MV-4-11 (cell line): Measurements from ENCODE around the gene PARVG.

Source experiments
- DNase-seq: peaks from one replicate; lab custom pipeline; 2025; lab: John Stamatoyannopoulos, UW

The PARVG gene, protein sequence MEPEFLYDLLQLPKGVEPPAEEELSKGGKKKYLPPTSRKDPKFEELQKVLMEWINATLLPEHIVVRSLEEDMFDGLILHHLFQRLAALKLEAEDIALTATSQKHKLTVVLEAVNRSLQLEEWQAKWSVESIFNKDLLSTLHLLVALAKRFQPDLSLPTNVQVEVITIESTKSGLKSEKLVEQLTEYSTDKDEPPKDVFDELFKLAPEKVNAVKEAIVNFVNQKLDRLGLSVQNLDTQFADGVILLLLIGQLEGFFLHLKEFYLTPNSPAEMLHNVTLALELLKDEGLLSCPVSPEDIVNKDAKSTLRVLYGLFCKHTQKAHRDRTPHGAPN

DNA sequence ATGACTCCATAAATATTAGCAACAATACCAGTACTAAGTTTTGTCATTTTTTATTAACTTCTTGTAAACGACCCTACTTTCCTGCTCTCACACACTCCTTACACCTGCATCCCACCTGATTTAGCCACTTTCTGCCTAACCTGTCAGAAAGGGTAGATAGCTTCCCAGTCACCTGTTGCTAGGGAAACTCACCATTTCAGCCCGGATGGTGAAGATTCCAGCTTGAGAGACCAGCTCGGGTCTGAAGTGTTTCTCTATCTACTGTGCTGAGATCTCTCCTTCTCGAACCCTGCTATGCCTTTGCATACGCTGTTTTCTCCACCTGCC lies at the start of gene PARVG:
Gene PARVG (plus strand): TSS at position 220 of the 327 bp plus-strand sequence. CDS start 2,405 bp downstream, outside the sequence.
- DNase-seq, result peak; percentile 50

DNA sequence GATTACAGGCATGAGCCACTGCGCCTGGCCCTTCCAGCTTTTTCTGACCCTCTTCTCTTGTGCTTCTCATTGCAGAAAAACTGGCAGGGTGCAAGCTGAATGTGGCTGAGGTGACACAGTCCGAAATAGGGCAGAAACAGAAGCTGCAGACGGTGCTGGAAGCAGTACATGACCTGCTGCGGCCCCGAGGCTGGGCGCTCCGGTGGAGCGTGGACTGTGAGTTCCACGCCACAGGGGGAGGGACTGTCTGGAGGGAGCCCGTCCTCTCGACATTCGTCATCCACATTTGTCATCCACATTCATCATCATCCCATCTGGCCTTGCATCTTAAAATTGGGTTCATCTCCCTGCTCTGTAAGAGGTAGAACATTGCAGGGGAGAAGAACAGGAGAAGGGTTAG lies 49.3 kb upstream of the PARVG start:
- DNase-seq, result no peak

DNA sequence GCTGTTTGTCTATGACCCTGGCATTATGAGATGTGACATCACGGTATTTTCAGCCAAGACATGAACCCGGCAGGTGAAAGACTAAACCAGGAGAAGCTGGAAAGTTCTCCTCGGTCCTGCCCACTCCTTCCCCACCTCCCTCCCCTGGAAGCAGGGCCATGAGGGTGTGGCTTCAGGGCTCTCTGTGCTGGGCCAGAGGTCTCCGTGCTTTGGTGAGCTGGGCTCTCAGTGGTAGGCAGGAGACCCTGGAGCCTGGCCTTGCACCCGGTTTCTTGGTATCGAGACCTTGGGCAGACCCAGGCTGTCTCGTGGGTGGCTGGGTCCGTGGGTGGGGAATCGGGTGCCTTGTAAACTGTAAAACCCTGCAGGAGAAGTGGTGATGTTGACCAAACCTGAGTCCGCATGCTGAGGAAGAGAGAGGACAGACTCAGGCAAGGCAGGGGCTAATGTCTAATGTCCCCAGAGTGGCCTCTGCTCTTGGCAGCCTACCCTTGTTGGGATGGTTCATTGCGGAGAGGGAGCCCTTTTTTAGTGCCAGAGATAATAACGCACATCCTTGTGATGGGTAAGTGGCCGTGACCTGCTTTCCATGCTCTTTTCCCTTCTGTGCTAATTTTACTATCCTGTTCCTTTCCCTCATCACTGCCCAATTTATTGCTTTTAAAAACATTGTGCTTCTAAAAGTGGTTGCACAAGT lies 48.6 kb upstream of the PARVG start:
- no peak for DNase-seq

GRCh38 chr22:44132724-44133123 lies 48.0 kb upstream of the PARVG start:
- no peak for DNase-seq

DNA sequence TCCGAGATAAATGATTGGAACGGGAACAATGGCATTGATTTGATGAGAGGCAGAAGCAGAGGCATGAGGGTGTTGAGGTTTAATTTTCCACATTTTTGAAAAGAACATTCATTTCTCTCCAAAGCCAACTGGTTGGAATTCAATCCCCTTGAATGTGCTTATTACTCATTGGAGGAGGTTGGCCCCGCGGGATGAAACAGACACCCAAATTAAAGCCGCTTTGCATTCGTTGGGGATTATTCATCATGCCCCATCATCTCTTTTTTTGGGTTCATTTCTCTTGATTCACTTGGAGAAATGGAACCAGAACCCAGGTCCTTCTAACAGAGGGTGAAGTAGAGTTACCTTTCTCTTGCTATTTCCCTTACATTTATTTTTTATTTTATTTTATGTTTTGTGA lies 47.6 kb upstream of the PARVG start:
- no peak for DNase-seq

GRCh38 chr22:44133901-44134571 lies 46.7 kb upstream of the PARVG start:
- peak; percentile 83 for DNase-seq

DNA sequence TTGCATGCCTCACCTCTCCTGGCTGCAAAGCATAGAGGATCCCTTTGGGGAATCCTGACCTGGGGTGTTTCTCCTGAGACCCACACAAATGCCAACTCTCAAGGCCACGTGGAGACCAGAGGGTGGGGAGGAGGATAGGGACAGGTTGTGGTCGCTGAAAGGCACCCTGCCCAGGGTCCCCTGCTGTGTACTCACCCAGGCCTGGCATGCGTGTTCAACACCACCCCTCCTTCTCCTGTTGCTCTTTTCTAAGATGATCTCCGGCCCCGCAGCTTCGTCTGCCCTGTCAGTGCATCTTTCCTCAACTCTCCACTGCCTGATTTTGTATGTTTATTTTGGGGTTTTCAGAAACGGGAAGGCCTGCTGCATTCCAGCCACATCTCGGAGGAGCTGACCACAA lies 44.6 kb upstream of the PARVG start:
- DNase-seq, result no peak

- no peak for DNase-seq
These were observed 43.9 kb upstream of the PARVG start for GRCh38 chr22:44136786-44137185.

DNA sequence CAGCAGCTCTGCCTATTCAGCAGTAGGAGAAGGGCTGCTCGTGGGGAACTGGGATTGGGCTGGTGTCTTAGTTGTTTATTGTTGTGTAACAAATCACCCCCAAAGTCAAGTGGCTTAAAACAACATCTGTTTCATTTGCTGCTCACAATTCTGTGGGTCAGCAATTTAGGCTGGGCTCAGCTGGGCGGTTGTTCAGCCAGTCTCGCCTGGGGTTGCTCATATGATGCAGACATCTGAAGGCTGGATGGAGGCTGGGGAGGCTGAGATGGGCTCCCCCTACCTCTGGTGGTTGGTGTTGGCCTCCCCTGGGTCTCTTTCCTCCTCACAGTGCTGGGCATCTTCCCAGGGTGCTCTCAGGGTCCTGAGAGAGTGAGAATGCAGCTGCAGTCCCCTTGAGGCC lies 43.3 kb upstream of the PARVG start:
- DNase-seq, result no peak

DNA sequence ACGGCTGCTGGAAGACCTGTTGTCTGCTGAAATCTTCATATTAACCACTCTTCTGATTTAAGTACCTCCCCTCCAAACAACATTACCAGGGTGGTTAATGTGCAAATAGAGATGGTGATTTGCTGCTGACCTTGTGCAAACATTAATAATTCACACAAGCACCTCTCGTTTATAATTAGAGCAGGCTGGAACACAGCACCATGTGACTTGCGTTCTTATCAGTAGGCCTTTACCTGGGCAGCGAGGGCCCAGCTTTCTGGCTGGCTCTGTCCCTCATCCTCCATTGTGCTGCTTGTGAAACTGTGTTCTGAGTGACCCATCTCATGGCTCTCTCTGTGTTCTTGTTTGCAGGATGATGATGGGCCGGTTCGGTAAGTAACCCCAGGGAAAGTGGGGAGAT lies 41.0 kb upstream of the PARVG start:
- no peak for DNase-seq

DNA sequence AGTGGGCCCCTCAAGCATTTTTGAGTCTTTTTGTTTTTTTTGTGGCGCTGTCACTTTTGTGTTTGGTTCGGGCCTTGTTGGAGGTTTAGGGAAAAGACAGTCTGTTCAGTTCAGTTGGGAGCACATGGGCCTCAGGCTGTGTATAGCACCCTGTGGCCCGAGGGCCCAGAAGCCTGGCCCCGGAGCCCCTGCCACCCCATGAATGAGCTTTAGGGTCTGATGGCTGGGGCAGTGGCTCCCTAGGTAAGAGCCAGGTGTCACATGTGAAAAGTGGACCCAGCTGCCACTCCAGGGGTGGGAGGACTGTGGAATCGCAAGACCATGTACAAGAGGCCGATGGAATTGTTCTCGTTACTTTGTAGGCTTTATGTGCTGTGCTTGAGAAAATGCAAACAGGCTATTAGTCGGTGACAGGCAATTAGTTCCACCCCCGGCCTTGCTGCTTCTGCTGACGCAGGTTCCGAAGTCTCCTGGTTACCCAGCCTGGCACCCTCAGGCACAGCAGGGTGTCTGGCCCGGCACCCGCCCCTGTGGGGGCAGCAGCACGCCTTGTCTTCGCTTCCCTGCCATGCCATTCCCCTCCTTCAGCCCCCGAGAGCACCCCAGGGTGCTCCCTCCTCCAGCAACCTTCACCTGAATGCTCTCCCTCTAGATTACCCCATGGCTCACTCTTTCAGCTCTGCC lies 38.2 kb upstream of the PARVG start:
- DNase-seq, result no peak

DNA sequence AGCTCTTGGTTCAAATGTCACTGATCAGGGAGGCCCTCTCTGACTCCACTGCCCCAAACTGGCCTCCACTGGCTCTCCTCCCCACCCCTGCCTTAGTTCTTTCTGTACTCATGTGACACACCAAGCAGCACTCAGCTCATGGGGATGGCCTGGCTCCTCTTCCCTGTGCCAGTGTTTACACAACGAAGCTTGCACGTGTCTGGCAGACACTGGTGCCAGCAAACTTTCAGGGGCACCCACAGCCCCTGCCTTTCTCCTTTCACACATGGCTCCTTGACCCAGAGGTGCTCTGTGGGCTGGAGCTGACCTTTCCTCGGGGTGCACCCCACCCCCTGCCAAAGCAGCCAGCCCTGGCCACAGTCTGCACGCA lies 37.6 kb upstream of the PARVG start:
- DNase-seq, result no peak

- DNase-seq, result no peak
These were observed 37.1 kb upstream of the PARVG start for GRCh38 chr22:44143579-44143978.

GRCh38 chr22:44144046-44144569 lies 36.6 kb upstream of the PARVG start:
- DNase-seq, result no peak

DNA sequence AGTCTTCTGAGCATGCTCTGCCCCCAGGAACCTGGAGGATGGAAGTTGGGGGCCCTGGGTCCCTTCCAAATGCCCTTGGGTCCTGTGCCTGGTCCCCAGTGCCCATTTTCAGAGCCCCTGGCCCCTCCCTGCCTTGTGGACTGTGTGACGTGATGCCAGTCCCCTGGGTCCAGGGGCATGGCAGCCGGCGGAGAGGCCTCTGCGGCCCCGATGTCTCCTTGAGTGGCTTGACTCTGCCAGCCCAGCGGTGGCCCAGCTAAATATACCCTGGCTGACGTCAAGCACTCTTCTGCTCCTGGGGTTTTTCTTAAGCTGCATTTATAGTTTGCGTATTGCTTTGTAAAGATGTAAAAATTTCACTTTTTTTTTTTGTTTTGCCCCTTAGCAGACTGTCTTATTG lies 35.2 kb upstream of the PARVG start:
- DNase-seq, result no peak

- no peak for DNase-seq
These were observed 34.5 kb upstream of the PARVG start for GRCh38 chr22:44146088-44146861.

- no peak for DNase-seq
These were observed 33.6 kb upstream of the PARVG start for GRCh38 chr22:44147008-44147645.

GRCh38 chr22:44147821-44148574 lies 32.7 kb upstream of the PARVG start:
- DNase-seq, result no peak

DNA sequence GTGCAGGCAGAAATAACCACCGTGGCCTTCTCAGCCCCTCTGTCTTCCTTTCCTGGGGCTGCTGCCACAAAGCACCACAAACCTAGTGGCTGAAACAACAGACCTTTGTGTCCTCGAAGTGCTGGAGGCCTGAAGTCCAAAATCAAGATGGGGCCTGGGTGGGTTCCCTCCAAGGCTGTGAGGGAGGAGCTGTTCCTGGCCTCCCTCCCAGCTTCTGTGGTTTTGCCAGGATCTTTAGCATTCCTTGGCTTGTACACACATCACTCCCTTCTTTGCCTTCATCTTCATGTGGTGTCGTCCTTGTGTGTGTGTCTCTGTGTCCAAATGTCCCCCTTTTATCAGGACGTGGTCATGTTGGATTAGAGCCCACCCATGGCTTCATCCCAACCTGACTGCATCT lies 29.0 kb upstream of the PARVG start:
- DNase-seq, result no peak

DNA sequence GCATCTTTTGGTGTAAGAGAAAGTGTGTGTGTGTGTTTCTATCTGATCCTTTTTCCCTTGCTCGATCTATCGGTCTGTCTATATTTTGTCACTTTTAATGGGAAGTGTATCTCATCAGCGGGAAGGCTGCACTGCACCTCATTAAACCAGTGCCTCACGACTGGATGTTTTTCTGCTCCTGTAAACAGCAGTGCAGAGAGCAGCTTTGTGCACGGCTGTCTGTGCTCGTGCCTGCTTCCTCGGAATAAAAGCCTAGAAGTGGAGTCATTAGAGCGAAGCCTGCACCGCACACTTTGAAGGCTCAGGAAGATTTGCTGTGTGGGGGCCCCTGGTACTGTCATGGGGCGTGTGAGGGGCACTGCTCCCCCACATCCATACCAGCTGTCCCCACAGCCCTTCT lies 27.0 kb upstream of the PARVG start:
- no peak for DNase-seq
